ENCODE measurements around the gene DAZ4. TPM values are rescaled to one million over a fixed set of nuclear protein-coding genes. Genes with fewer than 3 reads are reported as not detected.

DAZ4 gene
- not detected in 5 replicates for total RNA-seq (2022; extraction: Qiagen RNA extraction)

GRCh38 chrY:24833619-24834018 lies at the start of gene DAZ4:
Gene DAZ4 (plus strand): TSS chrY:24833919. CDS start chrY:24834127, 208 bp downstream.

GRCh38 chrY:24813293-24813692 lies 20.4 kb upstream of the DAZ4 start, which contains the start of gene DAZ3:
Gene DAZ3 (minus strand): TSS chrY:24813393. CDS start chrY:24813185, 208 bp downstream.

Other genes starting within 250 kb of the DAZ4 start
- not detected in 5 replicates for gene BPY2B, start 215.9 kb upstream of the DAZ4 start, total RNA-seq (2022; extraction: Qiagen RNA extraction)
- not detected in 5 replicates for gene DAZ3, start 20.5 kb upstream of the DAZ4 start, total RNA-seq (2022; extraction: Qiagen RNA extraction)
- not detected in 5 replicates for gene BPY2C, start 218.2 kb downstream of the DAZ4 start, total RNA-seq (2022; extraction: Qiagen RNA extraction)